ENCODE results near the gene NBPF4. TPM values are rescaled to one million over a fixed set of nuclear protein-coding genes. Genes with fewer than 3 reads are reported as not detected.
"Not testable (repeated sequence)": the region's sequence is repeated elsewhere in the genome, so short reads cannot be mapped to it uniquely, and the experiment has no call there.

The NBPF4 gene
- total RNA-seq (2014; rRNA removed; shearing (Covaris generic)), result 0.46 TPM in 1 of 2 replicates, not detected in the other

GRCh38 chr1:108243976-108244375, at the start of gene NBPF4:
Gene NBPF4 (minus strand): TSS chr1:108244076. CDS start chr1:108243761, 315 bp downstream.
- not testable (repeated sequence) for DNase-seq (ENCODE audit: low read depth)

GRCh38 chr1:108282528-108283257, 38.8 kb upstream of the NBPF4 start:
- DNase-seq (ENCODE audit: low read depth), result not testable (repeated sequence)

GRCh38 chr1:108272485-108273327, 28.8 kb upstream of the NBPF4 start:
- DNase-seq (ENCODE audit: low read depth), result not testable (repeated sequence)

- DNase-seq (ENCODE audit: low read depth), result not testable (repeated sequence)
These were observed 23.2 kb upstream of the NBPF4 start for GRCh38 chr1:108267097-108267496.

- not testable (repeated sequence) for DNase-seq (ENCODE audit: low read depth)
These were observed 18.1 kb upstream of the NBPF4 start for GRCh38 chr1:108261967-108262366.

GRCh38 chr1:108261519-108261918, 17.6 kb upstream of the NBPF4 start:
- DNase-seq (ENCODE audit: low read depth), result not testable (repeated sequence)

GRCh38 chr1:108260578-108261259, 16.8 kb upstream of the NBPF4 start:
- not testable (repeated sequence) for DNase-seq (ENCODE audit: low read depth)

- not testable (repeated sequence) for DNase-seq (ENCODE audit: low read depth)
These were observed 11.6 kb upstream of the NBPF4 start for GRCh38 chr1:108255426-108255825.

GRCh38 chr1:108239426-108239825, 4.5 kb downstream of the NBPF4 start:
- not testable (repeated sequence) for DNase-seq (ENCODE audit: low read depth)

- not testable (repeated sequence) for DNase-seq (ENCODE audit: low read depth)
These were observed 8.6 kb downstream of the NBPF4 start for GRCh38 chr1:108235308-108235707.

GRCh38 chr1:108232183-108232582, 11.7 kb downstream of the NBPF4 start:
- DNase-seq (ENCODE audit: low read depth), result not testable (repeated sequence)

- not testable (repeated sequence) for DNase-seq (ENCODE audit: low read depth)
These were observed 13.9 kb downstream of the NBPF4 start for GRCh38 chr1:108229976-108230375.

- not testable (repeated sequence) for DNase-seq (ENCODE audit: low read depth)
These were observed 16.1 kb downstream of the NBPF4 start for GRCh38 chr1:108227772-108228171.

GRCh38 chr1:108226855-108227254, 17.0 kb downstream of the NBPF4 start:
- not testable (repeated sequence) for DNase-seq (ENCODE audit: low read depth)

GRCh38 chr1:108223226-108223625, 20.6 kb downstream of the NBPF4 start:
- not testable (repeated sequence) for DNase-seq (ENCODE audit: low read depth)

- not testable (repeated sequence) for DNase-seq (ENCODE audit: low read depth)
These were observed 26.2 kb downstream of the NBPF4 start for GRCh38 chr1:108217515-108218174.

GRCh38 chr1:108217007-108217406, 26.9 kb downstream of the NBPF4 start:
- peak; percentile 43 for DNase-seq (ENCODE audit: low read depth)

GRCh38 chr1:108216028-108216890, 27.6 kb downstream of the NBPF4 start:
- not testable (repeated sequence) for DNase-seq (ENCODE audit: low read depth)

- DNase-seq (ENCODE audit: low read depth), result not testable (repeated sequence)
These were observed 29.0 kb downstream of the NBPF4 start for GRCh38 chr1:108214641-108215465.

Data from Daoy (cell line).